CD4-positive, alpha-beta T cell (primary cell): ENCODE data around the gene EFS. TPM values are rescaled to one million over a fixed set of nuclear protein-coding genes. Genes with fewer than 3 reads are reported as not detected.

ENCODE experiments used
- ATAC-seq: fragments of 200-7000 bp; cut with Tn5 transposase; one replicate; pipeline ENCODE4 v1.10.0; 2022; ENCODE audit warnings: mild to moderate bottlenecking; ENCODE audit not compliant: poor library complexity
- CTCF ChIA-PET: fragments of 350-600 bp; sonication (Branson Sonifier 250); formaldehyde crosslinking; loops from one replicate; lab custom pipeline; 2021; ENCODE audit warnings: antibody characterized with exemption, inconsistent platforms; lab: Charles Lee
- POLR2A ChIA-PET: fragments of 350-600 bp; sonication (Branson Sonifier 250); formaldehyde crosslinking; loops from one replicate; lab custom pipeline; 2021; ENCODE audit warnings: antibody characterized with exemption, inconsistent platforms; lab: Charles Lee
- DNase-seq, 14 experiments: peaks; one replicate each; pipeline ENCODE4 v3.0.0-alpha.2; 2013 to 2020; ENCODE audit warnings: mixed read lengths in 2 of 14
- H3K27ac ChIP-seq, 2 donors: one replicate each; pipeline versions ENCODE4 v1.5.1 to v1.7.0; 2013; ENCODE audit warnings: low read length in 2 of 2, low read depth in 1 of 2, mild to moderate bottlenecking in 1 of 2
- H3K27me3 ChIP-seq, 2 experiments: 1 replicate in 1 of 2; 2 replicates in 1 of 2; pipeline versions ENCODE4 v1.6.1 to v1.7.0; 2013; ENCODE audit warnings: low read length in 2 of 2, control low read depth in 1 of 2, mild to moderate bottlenecking in 1 of 2, moderate library complexity in 1 of 2; ENCODE audit not compliant: insufficient read depth in 2 of 2, control insufficient read depth in 1 of 2
- H3K36me3 ChIP-seq: one replicate; pipeline ENCODE4 v1.6.1; 2013; ENCODE audit warnings: low read length, control low read depth; ENCODE audit not compliant: insufficient read depth
- H3K4me1 ChIP-seq: one replicate; pipeline ENCODE4 v1.6.1; 2013; ENCODE audit warnings: low read length, control low read depth; ENCODE audit not compliant: insufficient read depth
- H3K4me3 ChIP-seq: one replicate; pipeline ENCODE4 v1.5.1; 2013; ENCODE audit warnings: mild to moderate bottlenecking, low read length, moderate library complexity
- H3K9me3 ChIP-seq, 2 experiments: 1 replicate in 1 of 2; 2 replicates in 1 of 2; pipeline versions ENCODE4 v1.6.1 to v1.7.0; 2013; ENCODE audit warnings: low read length in 2 of 2, mild to moderate bottlenecking in 2 of 2, control low read depth in 1 of 2, moderate library complexity in 1 of 2; ENCODE audit not compliant: control insufficient read depth in 1 of 2, insufficient read depth in 1 of 2
- H3K27ac Mint-ChIP-seq: one replicate; pipeline ENCODE4 v1.8.0; 2020; ENCODE audit warnings: mixed read lengths
- H3K27me3 Mint-ChIP-seq: one replicate; pipeline ENCODE4 v1.8.0; 2021; ENCODE audit warnings: mixed read lengths
- H3K36me3 Mint-ChIP-seq: one replicate; pipeline ENCODE4 v1.8.0; 2021; ENCODE audit warnings: low read depth, mixed read lengths
- H3K4me1 Mint-ChIP-seq: one replicate; pipeline ENCODE4 v1.8.0; 2021; ENCODE audit warnings: low read depth, mixed read lengths
- H3K4me3 Mint-ChIP-seq: one replicate; pipeline ENCODE4 v1.8.0; 2020; ENCODE audit warnings: mild to moderate bottlenecking, mixed read lengths
- H3K9me3 Mint-ChIP-seq: one replicate; pipeline ENCODE4 v1.8.0; 2020; ENCODE audit warnings: mixed read lengths
- CTCF ChIP-seq: fragments of 200-600 bp; IDR thresholded peaks from one replicate; pipeline ENCODE4 v1.8.0; 2022; ENCODE audit warnings: antibody characterized with exemption, mild to moderate bottlenecking
- intact Hi-C, 2 experiments: fragments of 100-400 bp; cut with DNase I in 1 of 2; cut with micrococcal nuclease in 1 of 2; formaldehyde crosslinking; loops; one replicate each; pipeline versions ENCODE4 v1.15.1 to v1.9.0; 2023 to 2025; cut with DNase I, micrococcal nuclease
- total RNA-seq, 174 experiments: library from RNA in 2 of 174; stranded (reverse) in 2 of 174; gene quantifications; one replicate each; pipeline ENCODE4 v1.2.3 and lab custom pipeline; 2021 to 2026

The EFS gene
- total RNA-seq, 2 experiments from 2014 or later, result not detected

- Mint-ChIP-seq H3K4me1 (peaks cover 35% of the 10 kb centered on the region), H3K4me3 (peak within 1 kb of the TSS; percentile 94), H3K27me3 (no peaks in the 10 kb centered on the region), H3K36me3 (peaks cover 46% of the 10 kb centered on the region), H3K9me3 (no peaks in the 10 kb centered on the region), H3K27ac (peak within 1 kb of the TSS; percentile 92)
- Histone ChIP-seq H3K36me3 (peaks cover 32% of the 10 kb centered on the region), H3K4me1 (peaks cover 29% of the 10 kb centered on the region), H3K9me3 (no peaks in the 10 kb centered on the region), H3K27me3 (no peaks in the 10 kb centered on the region), H3K27ac (peak within 1 kb of the TSS; percentile 92 to 96), H3K4me3 (peak within 1 kb of the TSS; percentile 87)
- ATAC-seq (peak; percentile 85), DNase-seq (peak; percentile 93 to 100 (median 96))
- ChIA-PET POLR2A (interaction anchor here (0.6 to 7.0 kb wide), 40 partner anchors 17 to 1883 kb away, joined by 3 to 455 read pairs (median 4); partner anchors contain the start of genes ACIN1, AP1G2, BCL2L2 and C14orf119), CTCF (interaction anchor here (0.6 to 4.1 kb wide), 10 partner anchors 17 to 895 kb away, joined by 3 to 66 read pairs (median 4); partner anchors contain the start of genes C14orf119, HOMEZ, MDP1 and PPP1R3E)
- TF ChIP-seq CTCF, result no peak
- intact Hi-C loops, result loop anchor here (1.0 to 10.0 kb wide), 9 partner anchors 19 to 396 kb away; partner anchors contain the start of genes HOMEZ (in 2 of the 2), PPP1R3E (in 2 of the 2), ACIN1 (in 1 of the 2) and C14orf119 (in 1 of the 2)
Measured at GRCh38 chr14:23320584-23321571, 44.1 kb downstream of the EFS start, which contains the start of gene PABPN1. PABPN1 (plus strand) TSS chr14:23321457; CDS start chr14:23321470, 13 bp downstream.

- Histone ChIP-seq H3K9me3 (no peaks in the 10 kb centered on the region), H3K27ac (peak overlapping the region; percentile 92 to 96), H3K4me1 (peaks cover 29% of the 10 kb centered on the region), H3K36me3 (peaks cover 23% of the 10 kb centered on the region), H3K4me3 (peak overlapping the region; percentile 52), H3K27me3 (no peaks in the 10 kb centered on the region)
- CTCF ChIA-PET, result interaction anchor here (0.6 to 4.1 kb wide), 6 partner anchors 16 to 224 kb away, joined by 3 to 66 read pairs (median 5); partner anchors contain the start of genes C14orf119 and PPP1R3E
- intact Hi-C loops, result loop anchor here (1.0 to 10.0 kb wide), 8 partner anchors 18 to 395 kb away; partner anchors contain the start of genes HOMEZ (in 2 of the 2), ACIN1 (in 1 of the 2), C14orf119 (in 1 of the 2) and PPP1R3E (in 1 of the 2)
- no peak for DNase-seq
- peaks cover 36% of the 10 kb centered on the region for H3K36me3 Mint-ChIP-seq
- H3K4me1 Mint-ChIP-seq, result peaks cover 35% of the 10 kb centered on the region
- POLR2A ChIA-PET, result interaction anchor here (1.1 to 7.0 kb wide), 18 partner anchors 16 to 1882 kb away, joined by 3 to 455 read pairs (median 6); partner anchors contain the start of genes ACIN1, AP1G2, BCL2L2 and C14orf119
- H3K9me3 Mint-ChIP-seq, result no peaks in the 10 kb centered on the region
- peak overlapping the region; percentile 92 for H3K27ac Mint-ChIP-seq
- no peaks in the 10 kb centered on the region for H3K27me3 Mint-ChIP-seq
- no peak for TF ChIP-seq CTCF
- peak overlapping the region; percentile 94 for H3K4me3 Mint-ChIP-seq
- ATAC-seq, result no peak
Measured at GRCh38 chr14:23319746-23320583, 45.0 kb downstream of the EFS start.
